ENCODE data around the gene NHSL2. TPM values are rescaled to one million over a fixed set of nuclear protein-coding genes. Genes with fewer than 3 reads are reported as not detected.

NHSL2 gene
- total RNA-seq, 2 donors from 2014 or later = 6.9 to 11.2 TPM

DNA sequence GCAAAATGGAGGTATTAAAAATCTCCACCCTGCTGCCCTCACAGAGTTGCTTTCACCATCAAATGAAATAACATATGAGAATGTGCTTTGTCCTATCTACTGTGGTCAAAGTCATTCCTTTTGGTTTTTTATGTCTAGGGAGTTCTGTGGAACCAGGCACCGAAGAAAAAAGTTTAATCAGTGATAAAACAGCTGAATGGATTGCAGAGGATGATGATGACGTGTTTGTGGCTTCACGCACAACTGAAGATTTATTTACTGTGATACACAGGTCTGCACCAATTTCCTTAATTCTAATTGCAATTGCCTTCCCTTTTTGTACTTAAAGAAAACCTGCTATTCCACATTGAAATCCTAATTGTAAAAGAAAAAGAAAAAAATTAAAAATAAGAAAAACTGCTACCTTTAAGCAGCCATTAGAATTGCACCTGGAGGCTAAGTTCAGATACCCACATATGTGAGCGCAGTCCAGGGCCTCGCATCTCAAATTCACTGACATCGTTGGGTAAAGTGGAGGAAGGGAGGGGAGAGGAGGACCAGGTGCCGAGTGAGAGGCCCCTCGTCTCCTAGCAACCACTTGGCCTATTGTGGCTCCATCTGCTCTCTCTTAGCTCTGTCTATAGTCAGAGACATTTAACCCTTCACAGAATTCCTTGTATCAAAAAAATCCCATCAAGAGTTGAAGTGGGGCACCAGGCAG lies 231.6 kb downstream of the NHSL2 start:
- Mint-ChIP-seq H3K36me3 (ENCODE audit: low read depth) (peaks cover 15% of the 10 kb centered on the region), H3K4me1 (no peaks in the 10 kb centered on the region), H3K9me3 (peaks cover 54% of the 10 kb centered on the region), H3K27ac (no peak overlapping the region), H3K27me3 (ENCODE audit: insufficient read depth) (no peaks in the 10 kb centered on the region), H3K4me3 (no peak overlapping the region)
- WGBS, 2 experiments (ENCODE audit: insufficient coverage in 1 of 2, insufficient read length in 1 of 2) = 67 to 91% methylated on average over 1 to 6 of the region's 8 CpGs
- Histone ChIP-seq H3K4me1 (ENCODE audit: control insufficient read depth, insufficient read depth, low read length) (no peaks in the 10 kb centered on the region), H3K9ac (ENCODE audit: extremely low read depth, low read length, poor library complexity, severe bottlenecking) (no peak overlapping the region), H3K27me3 (ENCODE audit: control insufficient read depth, insufficient read depth, low read length, poor library complexity, severe bottlenecking) (no peaks in the 10 kb centered on the region), H3K27ac (ENCODE audit: low read depth, low read length) (peak overlapping the region; percentile 82), H3K4me3 (ENCODE audit: low read length) (no peak overlapping the region), H3K36me3 (ENCODE audit: control insufficient read depth, insufficient read depth, low read length) (no peaks in the 10 kb centered on the region), H3K9me3 (ENCODE audit: control insufficient read depth, low read length) (no peaks in the 10 kb centered on the region)
- DNase-seq = no peak
- TF ChIP-seq, protein P1, sequence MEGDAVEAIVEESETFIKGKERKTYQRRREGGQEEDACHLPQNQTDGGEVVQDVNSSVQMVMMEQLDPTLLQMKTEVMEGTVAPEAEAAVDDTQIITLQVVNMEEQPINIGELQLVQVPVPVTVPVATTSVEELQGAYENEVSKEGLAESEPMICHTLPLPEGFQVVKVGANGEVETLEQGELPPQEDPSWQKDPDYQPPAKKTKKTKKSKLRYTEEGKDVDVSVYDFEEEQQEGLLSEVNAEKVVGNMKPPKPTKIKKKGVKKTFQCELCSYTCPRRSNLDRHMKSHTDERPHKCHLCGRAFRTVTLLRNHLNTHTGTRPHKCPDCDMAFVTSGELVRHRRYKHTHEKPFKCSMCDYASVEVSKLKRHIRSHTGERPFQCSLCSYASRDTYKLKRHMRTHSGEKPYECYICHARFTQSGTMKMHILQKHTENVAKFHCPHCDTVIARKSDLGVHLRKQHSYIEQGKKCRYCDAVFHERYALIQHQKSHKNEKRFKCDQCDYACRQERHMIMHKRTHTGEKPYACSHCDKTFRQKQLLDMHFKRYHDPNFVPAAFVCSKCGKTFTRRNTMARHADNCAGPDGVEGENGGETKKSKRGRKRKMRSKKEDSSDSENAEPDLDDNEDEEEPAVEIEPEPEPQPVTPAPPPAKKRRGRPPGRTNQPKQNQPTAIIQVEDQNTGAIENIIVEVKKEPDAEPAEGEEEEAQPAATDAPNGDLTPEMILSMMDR (conservative IDR thresholded peaks at IDR 0.05) = no peak

DNA sequence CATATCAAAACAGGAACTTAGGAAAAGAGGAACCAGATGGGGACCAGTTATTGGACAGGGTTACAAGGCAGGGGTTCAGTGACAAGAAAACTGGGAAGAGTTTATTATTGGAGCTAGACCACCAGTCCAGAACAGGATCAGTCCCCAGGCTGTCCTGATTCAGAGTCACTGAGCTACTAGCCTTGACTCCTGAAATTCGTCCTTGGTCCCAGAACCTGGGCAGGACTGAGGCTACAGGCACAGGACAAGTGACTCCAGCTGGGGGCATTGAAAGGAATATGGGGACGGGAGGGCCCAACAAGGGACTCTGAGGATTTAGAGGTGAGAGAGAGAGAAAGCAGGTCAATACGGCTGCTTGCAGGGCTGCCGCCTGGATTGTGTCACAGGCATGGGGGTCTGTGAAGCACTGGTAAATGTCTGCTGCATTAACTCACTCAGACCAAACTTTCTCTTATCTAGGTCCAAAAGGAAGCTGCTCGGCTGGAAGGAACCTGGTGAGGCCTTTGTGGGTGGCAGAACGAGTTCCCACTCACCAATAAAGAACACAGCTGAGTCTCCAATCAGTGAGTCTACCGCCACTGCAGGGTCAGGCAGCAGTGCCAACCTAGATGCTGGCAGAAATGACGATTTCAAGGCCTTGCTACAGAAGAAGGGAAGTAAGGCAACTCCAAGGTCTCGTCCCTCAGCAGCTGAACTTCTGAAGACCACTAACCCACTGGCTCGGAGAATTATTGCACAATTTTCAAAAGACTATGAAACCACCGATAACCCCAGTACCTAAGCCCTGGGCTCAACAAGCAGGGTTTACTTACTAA lies 232.4 kb downstream of the NHSL2 start:
- H3K27ac ChIP-seq (ENCODE audit: low read depth, low read length) = peak overlapping the region; percentile 82
- Mint-ChIP-seq H3K4me1 (no peaks in the 10 kb centered on the region), H3K27me3 (ENCODE audit: insufficient read depth) (no peaks in the 10 kb centered on the region), H3K36me3 (ENCODE audit: low read depth) (peaks cover 15% of the 10 kb centered on the region), H3K9me3 (peaks cover 56% of the 10 kb centered on the region), H3K4me3 (no peak overlapping the region), H3K27ac (no peak overlapping the region)
- H3K4me1 ChIP-seq (ENCODE audit: control insufficient read depth, insufficient read depth, low read length) = no peaks in the 10 kb centered on the region
- H3K9me3 ChIP-seq (ENCODE audit: control insufficient read depth, low read length) = no peaks in the 10 kb centered on the region
- TF ChIP-seq, protein P1 (conservative IDR thresholded peaks at IDR 0.05) = no peak
- no peaks in the 10 kb centered on the region for H3K36me3 ChIP-seq (ENCODE audit: control insufficient read depth, insufficient read depth, low read length)
- no peak for DNase-seq
- H3K9ac ChIP-seq (ENCODE audit: extremely low read depth, low read length, poor library complexity, severe bottlenecking) = no peak overlapping the region
- H3K4me3 ChIP-seq (ENCODE audit: low read length) = no peak overlapping the region
- WGBS, 2 experiments (ENCODE audit: insufficient coverage in 1 of 2, insufficient read length in 1 of 2) = 87 to 93% methylated on average over 3 to 8 of the region's 11 CpGs
- no peaks in the 10 kb centered on the region for H3K27me3 ChIP-seq (ENCODE audit: control insufficient read depth, insufficient read depth, low read length, poor library complexity, severe bottlenecking)

DNA sequence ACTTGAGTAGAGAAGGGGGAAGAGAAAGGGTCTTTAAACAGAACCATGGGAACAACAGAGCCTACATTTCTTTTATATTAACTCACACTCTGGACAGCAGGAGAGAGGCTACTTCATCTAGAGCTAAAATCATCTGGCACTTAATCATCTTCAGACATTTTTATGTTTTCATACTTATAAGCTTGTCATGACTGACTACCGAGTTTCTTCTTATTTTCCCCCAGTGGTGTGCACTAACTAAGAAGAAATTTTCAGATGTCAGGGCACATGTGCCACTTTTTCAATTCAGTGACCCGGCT lies 232.9 kb downstream of the NHSL2 start:
- Histone ChIP-seq H3K36me3 (ENCODE audit: control insufficient read depth, insufficient read depth, low read length) (no peaks in the 10 kb centered on the region), H3K9ac (ENCODE audit: extremely low read depth, low read length, poor library complexity, severe bottlenecking) (no peak overlapping the region), H3K27ac (ENCODE audit: low read depth, low read length) (peak overlapping the region; percentile 82), H3K9me3 (ENCODE audit: control insufficient read depth, low read length) (no peaks in the 10 kb centered on the region), H3K27me3 (ENCODE audit: control insufficient read depth, insufficient read depth, low read length, poor library complexity, severe bottlenecking) (no peaks in the 10 kb centered on the region), H3K4me3 (ENCODE audit: low read length) (no peak overlapping the region), H3K4me1 (ENCODE audit: control insufficient read depth, insufficient read depth, low read length) (no peaks in the 10 kb centered on the region)
- no peak overlapping the region for H3K27ac Mint-ChIP-seq
- TF ChIP-seq, protein P1 (conservative IDR thresholded peaks at IDR 0.05) = no peak
- peaks cover 52% of the 10 kb centered on the region for H3K9me3 Mint-ChIP-seq
- H3K4me3 Mint-ChIP-seq = no peak overlapping the region
- H3K27me3 Mint-ChIP-seq (ENCODE audit: insufficient read depth) = no peaks in the 10 kb centered on the region
- H3K36me3 Mint-ChIP-seq (ENCODE audit: low read depth) = peaks cover 15% of the 10 kb centered on the region
- no peak for DNase-seq
- 84% methylated on average over 2 of the region's 2 CpGs; no CpG with 5 or more reads in 1 of the 2 experiments for WGBS, 2 experiments (ENCODE audit: insufficient coverage in 1 of 2, insufficient read length in 1 of 2)
- H3K4me1 Mint-ChIP-seq = no peaks in the 10 kb centered on the region

Data from endodermal cell (in vitro differentiated cells).